GM12878 (cell line): ENCODE data around the gene CAPN15. TPM values are rescaled to one million over a fixed set of nuclear protein-coding genes. Genes with fewer than 3 reads are reported as not detected.

Experiments
- ATAC-seq: fragments of 200-7000 bp; cut with Tn5 transposase; 3 replicates; pipeline ENCODE4 v1.9.1; 2020; ENCODE audit warnings: mild to moderate bottlenecking, moderate library complexity
- BruUV-seq: library from RNA; stranded (reverse); fragments of 400-500 nt; replicated peaks from 2 replicates; lab custom pipeline; 2021; lab: Mats Ljungman, UMichigan
- CTCF ChIA-PET: fragments of 300-600 bp; sonication (Branson Sonifier 250); formaldehyde crosslinking; extraction: SDS; loops from one replicate; lab custom pipeline; 2021; ENCODE audit warnings: inconsistent platforms; lab: Yijun Ruan, JAX
- POLR2A ChIA-PET: fragments of 350-600 bp; formaldehyde crosslinking; extraction: SDS; loops from one replicate; lab custom pipeline; 2021; ENCODE audit warnings: inconsistent platforms; lab: Charles Lee
- RAD21 ChIA-PET: fragments of 300-600 bp; sonication (Branson Sonifier 250); formaldehyde crosslinking; loops from one replicate; lab custom pipeline; 2023; ENCODE audit warnings: antibody characterized with exemption; ENCODE audit not compliant: unreplicated experiment; lab: Charles Lee
- SMC1A ChIA-PET: fragments of 300-600 bp; sonication (Branson Sonifier 250); formaldehyde crosslinking; loops from one replicate; lab custom pipeline; 2023; ENCODE audit not compliant: unreplicated experiment, uncharacterized antibody; lab: Charles Lee
- DNase-seq: peaks from one replicate; pipeline ENCODE4 v3.0.0-alpha.2; 2011; ENCODE audit warnings: low read depth, low spot score
- FAIRE-seq: peaks from 3 replicates; lab custom pipeline; 2011; peaks lifted over from hg19 to GRCh38; lab: Jason Lieb, UNC
- H2AFZ ChIP-seq: 2 replicates; pipeline ENCODE4 v1.6.0; 2011; ENCODE audit warnings: low read depth, low read length, control low read depth; ENCODE audit not compliant: control insufficient read depth
- H3K27ac ChIP-seq: 2 replicates; pipeline ENCODE4 v1.5.1; 2011; ENCODE audit warnings: control low read depth; ENCODE audit not compliant: control insufficient read depth, insufficient read depth
- H3K27me3 ChIP-seq, 2 experiments: replicated peaks in 1 of 2; 2 replicates each; pipeline versions ENCODE4 v1.6.0 to v1.6.1; 2011; ENCODE audit warnings: low read length in 1 of 2; ENCODE audit not compliant: control insufficient read depth in 2 of 2, insufficient read depth in 2 of 2
- H3K36me3 ChIP-seq, 2 experiments: 2 replicates each; pipeline ENCODE4 v1.5.1; 2011; ENCODE audit warnings: low read length in 1 of 2; ENCODE audit not compliant: control insufficient read depth in 2 of 2, insufficient read depth in 2 of 2
- H3K4me1 ChIP-seq: 2 replicates; pipeline ENCODE4 v1.6.1; 2011; ENCODE audit warnings: mild to moderate bottlenecking, low read length, moderate library complexity, mixed read lengths; ENCODE audit not compliant: control insufficient read depth, insufficient read depth
- H3K4me2 ChIP-seq: 2 replicates; pipeline ENCODE4 v1.6.0; 2011; ENCODE audit warnings: control low read depth; ENCODE audit not compliant: control insufficient read depth, insufficient read depth
- H3K4me3 ChIP-seq: fragments of 200-600 bp; sonication (generic); 2 replicates; pipeline ENCODE4 v1.5.1; 2016
- H3K79me2 ChIP-seq: 2 replicates; pipeline ENCODE4 v1.6.0; 2011; ENCODE audit warnings: low read length; ENCODE audit not compliant: control insufficient read depth, insufficient read depth
- H3K9ac ChIP-seq: 2 replicates; pipeline ENCODE4 v1.8.0; 2011; ENCODE audit warnings: low read length, control low read depth, mixed read lengths; ENCODE audit not compliant: control insufficient read depth, insufficient read depth
- H3K9me3 ChIP-seq: replicated peaks from 3 replicates; pipeline ENCODE4 v1.5.1; 2011; ENCODE audit warnings: mild to moderate bottlenecking, low read length; ENCODE audit not compliant: control insufficient read depth, insufficient read depth
- H4K20me1 ChIP-seq: 2 replicates; pipeline ENCODE4 v1.6.0; 2011; ENCODE audit not compliant: control insufficient read depth, insufficient read depth
- BCL11A ChIP-seq: IDR thresholded peaks from 2 replicates; pipeline ENCODE4 v1.6.1; 2011; ENCODE audit warnings: low read depth, low read length
- FOXK2 ChIP-seq: fragments of 450-650 bp; IDR thresholded peaks from 2 replicates; pipeline ENCODE4 v1.6.1; 2017; ENCODE audit warnings: mild to moderate bottlenecking, moderate library complexity
- MTA2 ChIP-seq: fragments of 450-650 bp; IDR thresholded peaks from 2 replicates; pipeline ENCODE4 v1.6.1; 2016; ENCODE audit warnings: low read depth, mild to moderate bottlenecking, moderate library complexity
- PML ChIP-seq: IDR thresholded peaks from 2 replicates; pipeline ENCODE4 v1.6.1; 2012; ENCODE audit warnings: low read length, inconsistent platforms
- RCOR1 ChIP-seq: conservative IDR thresholded peaks from 2 replicates; pipeline ENCODE4 v1.6.1; 2012; ENCODE audit warnings: low read depth, low read length, improper control_type of control experiment
- SIN3A ChIP-seq: IDR thresholded peaks from 2 replicates; pipeline ENCODE4 v1.6.1; 2012; ENCODE audit warnings: low read depth, low read length, improper control_type of control experiment
- SREBF2 ChIP-seq: IDR thresholded peaks from 2 replicates; pipeline ENCODE4 v1.6.1; 2012; ENCODE audit warnings: mild to moderate bottlenecking, low read length
- WGBS: methylation state at CpG from one replicate; pipeline ENCODE4 v1.1.6; 2016; ENCODE audit warnings: low lambda C conversion rate; ENCODE audit not compliant: insufficient replicate concordance, insufficient coverage; ENCODE audit errors: missing lambda C conversion rate; 5-methylcytosine and 5-hydroxymethylcytosine counted together
- in situ Hi-C: fragments of 300-500 bp; cut with MboI; formaldehyde crosslinking; loops from 9 replicates; pipeline ENCODE4 v1.14.3; 2018; ENCODE audit warnings: mixed read lengths
- intact Hi-C: fragments of 100-400 bp; cut with micrococcal nuclease; formaldehyde crosslinking; loops from one replicate; pipeline ENCODE4 v1.14.2; 2022; ENCODE audit not compliant: unreplicated experiment
- polyA plus RNA-seq, 11 experiments: library from polyadenylated mRNA; depleted of rRNA in 4 of 11; unstranded in 6 of 11; stranded (reverse) in 5 of 11; fragments of >200 nt; fragmentation: Nextera tagmentation in 4 of 11; fragmentation: Illumina TruSeq in 1 of 11; extraction: Ambion mirVana in 4 of 11; extraction: Trizol in 1 of 11; gene quantifications; 1 replicate in 1 of 11; 2 replicates in 10 of 11; pipeline versions ENCODE4 v1.2.1 to v1.2.3, GENCODE V29; 2011 to 2016; ENCODE audit warnings: inconsistent platforms in 2 of 11, missing spikeins in 2 of 11, low read depth in 1 of 11
- total RNA-seq, 4 experiments: library from RNA; depleted of rRNA in 3 of 4; stranded (reverse); fragments of >200 nt in 3 of 4; fragmentation: Illumina TruSeq in 1 of 4; extraction: Trizol in 1 of 4; gene quantifications; 2 replicates each; pipeline versions ENCODE4 v1.2.1 to v1.2.3, GENCODE V29; 2013 to 2021
- TF ChIP-seq, protein P1 (sequence below): fragments of 450-650 bp; IDR thresholded peaks from 2 replicates; pipeline ENCODE4 v1.6.1; 2016; ENCODE audit warnings: mild to moderate bottlenecking, moderate library complexity, borderline replicate concordance
- TF ChIP-seq, protein P2 (sequence below): fragments of 450-650 bp; formaldehyde crosslinking; IDR thresholded peaks from 2 replicates; pipeline ENCODE4 v1.5.0; 2022; ENCODE audit warnings: mild to moderate bottlenecking, missing genetic modification characterization

CAPN15 gene
- total and polyA plus RNA-seq, 10 of the 15 experiments (the other 5 are each of a cell fraction or from before 2014, with no cell fraction given) = 0.40 to 78.5 (median 8.3) TPM

DNA sequence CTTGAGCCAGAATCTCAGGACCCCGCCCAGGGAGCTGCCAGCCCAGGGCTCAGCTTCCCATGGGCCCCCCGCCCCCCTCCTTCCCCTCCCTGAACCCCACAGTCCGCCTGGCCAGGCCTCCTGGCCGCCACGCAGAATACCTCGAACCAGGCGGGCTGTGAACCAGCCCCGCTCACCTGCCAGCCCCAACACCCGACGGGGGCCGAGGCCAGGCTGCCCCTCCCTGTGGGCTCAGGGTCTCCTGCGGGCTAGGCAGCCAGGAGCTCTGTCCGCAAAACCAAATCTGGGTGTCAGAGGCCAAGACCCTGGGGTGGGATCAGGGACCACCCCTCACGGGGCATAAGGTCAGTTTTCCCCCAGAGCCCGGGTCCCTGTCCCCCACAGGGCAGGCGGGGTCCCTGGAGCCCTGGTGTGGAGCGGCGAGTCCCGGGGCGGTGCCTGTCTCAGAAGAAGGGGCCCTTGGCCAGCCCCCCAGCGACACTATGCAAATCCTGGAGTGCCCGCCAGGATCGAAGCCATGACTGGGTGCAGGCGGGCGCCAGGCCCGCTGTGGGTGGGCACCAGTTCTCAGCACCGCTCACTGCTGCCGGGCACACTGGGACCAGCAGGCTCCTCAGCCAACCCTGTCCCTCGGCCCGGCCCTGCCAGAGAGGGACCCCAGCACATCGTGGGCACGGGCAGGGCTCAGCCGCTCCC lies 26.2 kb downstream of the CAPN15 start (continued):
- TF ChIP-seq, protein P1, sequence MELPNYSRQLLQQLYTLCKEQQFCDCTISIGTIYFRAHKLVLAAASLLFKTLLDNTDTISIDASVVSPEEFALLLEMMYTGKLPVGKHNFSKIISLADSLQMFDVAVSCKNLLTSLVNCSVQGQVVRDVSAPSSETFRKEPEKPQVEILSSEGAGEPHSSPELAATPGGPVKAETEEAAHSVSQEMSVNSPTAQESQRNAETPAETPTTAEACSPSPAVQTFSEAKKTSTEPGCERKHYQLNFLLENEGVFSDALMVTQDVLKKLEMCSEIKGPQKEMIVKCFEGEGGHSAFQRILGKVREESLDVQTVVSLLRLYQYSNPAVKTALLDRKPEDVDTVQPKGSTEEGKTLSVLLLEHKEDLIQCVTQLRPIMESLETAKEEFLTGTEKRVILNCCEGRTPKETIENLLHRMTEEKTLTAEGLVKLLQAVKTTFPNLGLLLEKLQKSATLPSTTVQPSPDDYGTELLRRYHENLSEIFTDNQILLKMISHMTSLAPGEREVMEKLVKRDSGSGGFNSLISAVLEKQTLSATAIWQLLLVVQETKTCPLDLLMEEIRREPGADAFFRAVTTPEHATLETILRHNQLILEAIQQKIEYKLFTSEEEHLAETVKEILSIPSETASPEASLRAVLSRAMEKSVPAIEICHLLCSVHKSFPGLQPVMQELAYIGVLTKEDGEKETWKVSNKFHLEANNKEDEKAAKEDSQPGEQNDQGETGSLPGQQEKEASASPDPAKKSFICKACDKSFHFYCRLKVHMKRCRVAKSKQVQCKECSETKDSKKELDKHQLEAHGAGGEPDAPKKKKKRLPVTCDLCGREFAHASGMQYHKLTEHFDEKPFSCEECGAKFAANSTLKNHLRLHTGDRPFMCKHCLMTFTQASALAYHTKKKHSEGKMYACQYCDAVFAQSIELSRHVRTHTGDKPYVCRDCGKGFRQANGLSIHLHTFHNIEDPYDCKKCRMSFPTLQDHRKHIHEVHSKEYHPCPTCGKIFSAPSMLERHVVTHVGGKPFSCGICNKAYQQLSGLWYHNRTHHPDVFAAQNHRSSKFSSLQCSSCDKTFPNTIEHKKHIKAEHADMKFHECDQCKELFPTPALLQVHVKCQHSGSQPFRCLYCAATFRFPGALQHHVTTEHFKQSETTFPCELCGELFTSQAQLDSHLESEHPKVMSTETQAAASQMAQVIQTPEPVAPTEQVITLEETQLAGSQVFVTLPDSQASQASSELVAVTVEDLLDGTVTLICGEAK = no peak
- no peak for TF ChIP-seq SREBF2
- no peak for TF ChIP-seq BCL11A
- TF ChIP-seq, all 136 proteins: peak for 0

DNA sequence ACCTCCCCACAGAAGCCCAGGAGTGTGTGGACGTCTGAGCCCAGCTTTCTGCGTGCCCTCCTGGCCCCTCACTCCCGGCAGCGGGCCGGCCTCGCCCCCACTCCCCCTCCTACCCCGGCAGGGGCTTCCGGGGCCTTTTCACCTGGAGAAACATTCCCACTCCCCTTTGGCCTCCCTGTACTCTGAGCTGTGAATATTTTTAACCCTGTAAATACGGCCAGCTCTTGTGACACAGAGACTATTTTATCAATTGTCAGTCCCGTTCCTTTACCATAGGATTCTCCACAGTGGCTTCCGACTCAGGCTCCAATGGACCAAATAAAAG lies 26.7 kb downstream of the CAPN15 start:
- BruUV-seq = no TSS peak
- in situ Hi-C loops (no loop called here), intact Hi-C loops (no loop called here)
- ChIA-PET POLR2A (no interaction called here), SMC1A (no interaction called here), CTCF (no interaction called here), RAD21 (no interaction called here)
- DNase-seq (no peak), ATAC-seq (no peak), FAIRE-seq (no peak)
- Histone ChIP-seq H3K4me3 (no peak overlapping the region), H4K20me1 (no peaks in the 10 kb centered on the region), H3K27ac (no peak overlapping the region), H3K4me2 (no peak overlapping the region), H2AFZ (no peak overlapping the region), H3K79me2 (no peaks in the 10 kb centered on the region), H3K9me3 (no peaks in the 10 kb centered on the region), H3K9ac (no peak overlapping the region), H3K36me3 (peaks cover 0 to 13% of the 10 kb centered on the region in 2 experiments; a peak in 2 of 4 replicates), H3K27me3 (peaks cover 3% of the 10 kb centered on the region in 2 experiments; a peak in 2 of 4 replicates), H3K4me1 (no peaks in the 10 kb centered on the region)
- TF ChIP-seq, protein P2, sequence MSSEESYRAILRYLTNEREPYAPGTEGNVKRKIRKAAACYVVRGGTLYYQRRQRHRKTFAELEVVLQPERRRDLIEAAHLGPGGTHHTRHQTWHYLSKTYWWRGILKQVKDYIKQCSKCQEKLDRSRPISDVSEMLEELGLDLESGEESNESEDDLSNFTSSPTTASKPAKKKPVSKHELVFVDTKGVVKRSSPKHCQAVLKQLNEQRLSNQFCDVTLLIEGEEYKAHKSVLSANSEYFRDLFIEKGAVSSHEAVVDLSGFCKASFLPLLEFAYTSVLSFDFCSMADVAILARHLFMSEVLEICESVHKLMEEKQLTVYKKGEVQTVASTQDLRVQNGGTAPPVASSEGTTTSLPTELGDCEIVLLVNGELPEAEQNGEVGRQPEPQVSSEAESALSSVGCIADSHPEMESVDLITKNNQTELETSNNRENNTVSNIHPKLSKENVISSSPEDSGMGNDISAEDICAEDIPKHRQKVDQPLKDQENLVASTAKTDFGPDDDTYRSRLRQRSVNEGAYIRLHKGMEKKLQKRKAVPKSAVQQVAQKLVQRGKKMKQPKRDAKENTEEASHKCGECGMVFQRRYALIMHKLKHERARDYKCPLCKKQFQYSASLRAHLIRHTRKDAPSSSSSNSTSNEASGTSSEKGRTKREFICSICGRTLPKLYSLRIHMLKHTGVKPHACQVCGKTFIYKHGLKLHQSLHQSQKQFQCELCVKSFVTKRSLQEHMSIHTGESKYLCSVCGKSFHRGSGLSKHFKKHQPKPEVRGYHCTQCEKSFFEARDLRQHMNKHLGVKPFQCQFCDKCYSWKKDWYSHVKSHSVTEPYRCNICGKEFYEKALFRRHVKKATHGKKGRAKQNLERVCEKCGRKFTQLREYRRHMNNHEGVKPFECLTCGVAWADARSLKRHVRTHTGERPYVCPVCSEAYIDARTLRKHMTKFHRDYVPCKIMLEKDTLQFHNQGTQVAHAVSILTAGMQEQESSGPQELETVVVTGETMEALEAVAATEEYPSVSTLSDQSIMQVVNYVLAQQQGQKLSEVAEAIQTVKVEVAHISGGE (CRISPR knock-in tag) = no peak
- TF ChIP-seq FOXK2 (no peak), PML (no peak), MTA2 (no peak), RCOR1 (no peak), SIN3A (no peak)
- WGBS = 97% methylated on average over 5 of the region's 11 CpGs
